OCI-M1 (cell line): ENCODE measurements around the gene C6orf15.
A peak's percentile ranks its signal among the peaks of the same experiment; 100 is the strongest.

ENCODE experiments used
- DNase-seq: peaks from one replicate; lab custom pipeline; 2025; lab: John Stamatoyannopoulos, UW

Gene C6orf15

GRCh38 chr6:31107052-31107451 is 5.3 kb downstream of the C6orf15 start:
- DNase-seq = no peak

- DNase-seq = no peak
These were observed 9.2 kb downstream of the C6orf15 start for GRCh38 chr6:31103136-31103535.

GRCh38 chr6:31098449-31098938 is 13.9 kb downstream of the C6orf15 start:
- DNase-seq = no peak

GRCh38 chr6:31096656-31097055 is 15.7 kb downstream of the C6orf15 start:
- DNase-seq = no peak

- DNase-seq = no peak
These were observed 16.2 kb downstream of the C6orf15 start for GRCh38 chr6:31096215-31096614.

- DNase-seq = no peak
These were observed 17.9 kb downstream of the C6orf15 start for GRCh38 chr6:31094389-31094881.

- DNase-seq = peak; percentile 25
These were observed 19.4 kb downstream of the C6orf15 start for GRCh38 chr6:31092769-31093505.

- DNase-seq = no peak
These were observed 20.1 kb downstream of the C6orf15 start for GRCh38 chr6:31092238-31092637.

GRCh38 chr6:31091680-31092079 is 20.7 kb downstream of the C6orf15 start:
- no peak for DNase-seq

GRCh38 chr6:31090973-31091364 is 21.4 kb downstream of the C6orf15 start:
- no peak for DNase-seq

- no peak for DNase-seq
These were observed 22.0 kb downstream of the C6orf15 start for GRCh38 chr6:31090275-31090972.

GRCh38 chr6:31087494-31088089 is 24.8 kb downstream of the C6orf15 start:
- peak; percentile 95 for DNase-seq

GRCh38 chr6:31086788-31087440 is 25.5 kb downstream of the C6orf15 start:
- DNase-seq = peak; percentile 52

GRCh38 chr6:31083742-31084354 is 28.5 kb downstream of the C6orf15 start:
- peak; percentile 84 for DNase-seq

- DNase-seq = no peak
These were observed 30.5 kb downstream of the C6orf15 start for GRCh38 chr6:31081872-31082271.

- DNase-seq = peak; percentile 88
These were observed 32.6 kb downstream of the C6orf15 start for GRCh38 chr6:31079656-31080261.

- no peak for DNase-seq
These were observed 35.8 kb downstream of the C6orf15 start for GRCh38 chr6:31076611-31077010.

- DNase-seq = no peak
These were observed 36.8 kb downstream of the C6orf15 start for GRCh38 chr6:31075528-31075927.

GRCh38 chr6:31074401-31074800 is 38.0 kb downstream of the C6orf15 start:
- DNase-seq = no peak

- DNase-seq = peak; percentile 56
These were observed 41.6 kb downstream of the C6orf15 start for GRCh38 chr6:31070711-31071197.

GRCh38 chr6:31068669-31069340 is 43.6 kb downstream of the C6orf15 start:
- peak; percentile 91 for DNase-seq
